Breast epithelium (tissue), 3 donors: ENCODE measurements around the gene TMEM212.

Experiments
- CTCF ChIP-seq, 3 donors: fragments of 450-650 bp; IDR thresholded peaks; one replicate each; pipeline ENCODE4 v1.5.1; 2016 to 2017; ENCODE audit warnings: antibody characterized with exemption in 3 of 3, mild to moderate bottlenecking in 3 of 3, moderate library complexity in 3 of 3
- POLR2A ChIP-seq: fragments of 450-650 bp; IDR thresholded peaks from one replicate; pipeline ENCODE4 v1.6.1; 2016; ENCODE audit warnings: antibody characterized with exemption, mild to moderate bottlenecking, moderate library complexity
- POLR2AphosphoS5 ChIP-seq, 3 donors: sonication (generic); formaldehyde crosslinking; IDR thresholded peaks; one replicate each; pipeline ENCODE4 v1.6.1; 2017; ENCODE audit warnings: antibody characterized with exemption in 3 of 3

GRCh38 chr3:171908731-171909130 lies 65.6 kb downstream of the TMEM212 start:
- TF ChIP-seq CTCF (IDR thresholded peaks at IDR 0.05) (no peak), POLR2AphosphoS5 (IDR thresholded peaks at IDR 0.05) (no peak), POLR2A (no peak)
